Endodermal cell (in vitro differentiated cells): Measurements from ENCODE around the gene FGFBP1. TPM values are rescaled to one million over a fixed set of nuclear protein-coding genes. Genes with fewer than 3 reads are reported as not detected.
A peak's percentile ranks its signal among the peaks of the same experiment; 100 is the strongest.

Experiments
- DNase-seq: peaks from one replicate; pipeline ENCODE4 v3.0.0-alpha.2; 2017
- H3K27ac ChIP-seq: 2 replicates; pipeline ENCODE4 v1.5.1; 2013; ENCODE audit warnings: mild to moderate bottlenecking, low read depth, low read length, moderate library complexity
- H3K27me3 ChIP-seq: 2 replicates; pipeline ENCODE4 v1.6.1; 2013; ENCODE audit warnings: mild to moderate bottlenecking, low read length, moderate library complexity; ENCODE audit not compliant: insufficient read depth, control insufficient read depth, poor library complexity, severe bottlenecking
- H3K36me3 ChIP-seq: 2 replicates; pipeline ENCODE4 v1.7.0; 2013; ENCODE audit warnings: mild to moderate bottlenecking, low read length, moderate library complexity; ENCODE audit not compliant: control insufficient read depth, insufficient read depth
- H3K4me1 ChIP-seq: one replicate; pipeline ENCODE4 v1.7.0; 2013; ENCODE audit warnings: low read length; ENCODE audit not compliant: control insufficient read depth, insufficient read depth
- H3K4me3 ChIP-seq: 2 replicates; pipeline ENCODE4 v1.5.1; 2013; ENCODE audit warnings: mild to moderate bottlenecking, low read length, moderate library complexity
- H3K9ac ChIP-seq: 2 replicates; pipeline ENCODE4 v1.6.1; 2013; ENCODE audit warnings: mild to moderate bottlenecking, low read length, moderate library complexity; ENCODE audit not compliant: poor library complexity, severe bottlenecking; ENCODE audit errors: extremely low read depth
- H3K9me3 ChIP-seq: 2 replicates; pipeline ENCODE4 v1.6.1; 2013; ENCODE audit warnings: mild to moderate bottlenecking, low read length, moderate library complexity; ENCODE audit not compliant: control insufficient read depth
- H3K27ac Mint-ChIP-seq: 2 replicates; pipeline ENCODE4 v1.8.0; 2020; ENCODE audit warnings: mixed read lengths
- H3K27me3 Mint-ChIP-seq: 2 replicates; pipeline ENCODE4 v1.8.0; 2021; ENCODE audit warnings: mild to moderate bottlenecking, mixed read lengths; ENCODE audit not compliant: insufficient read depth
- H3K36me3 Mint-ChIP-seq: 2 replicates; pipeline ENCODE4 v1.8.0; 2020; ENCODE audit warnings: low read depth, mixed read lengths
- H3K4me1 Mint-ChIP-seq: 2 replicates; pipeline ENCODE4 v1.8.0; 2020; ENCODE audit warnings: mixed read lengths
- H3K4me3 Mint-ChIP-seq: 2 replicates; pipeline ENCODE4 v1.8.0; 2020; ENCODE audit warnings: mild to moderate bottlenecking, moderate library complexity, mixed read lengths
- H3K9me3 Mint-ChIP-seq: 2 replicates; pipeline ENCODE4 v1.8.0; 2020; ENCODE audit warnings: mild to moderate bottlenecking, mixed read lengths
- WGBS, 2 experiments: methylation state at CpG; one replicate each; pipeline versions ENCODE4 v1.1.5 to v1.1.7; 2013; ENCODE audit warnings: missing lambda C conversion rate in 2 of 2, mixed read lengths in 1 of 2; ENCODE audit not compliant: insufficient coverage in 1 of 2, insufficient read length in 1 of 2; 5-methylcytosine and 5-hydroxymethylcytosine counted together
- total RNA-seq, 2 donors: library from RNA; stranded (reverse); fragmentation: NEBNext Ultra II Directional in 1 of 2; extraction: Animal tissue kit (Norgen Biotek cat#: 25700) in 1 of 2; gene quantifications; 2 replicates in 1 of 2; 3 replicates in 1 of 2; pipeline ENCODE4 v1.2.1, GENCODE V29; 2021
- TF ChIP-seq, protein P1 (sequence below): fragments of 200-600 bp; sonication (generic); conservative IDR thresholded peaks from 2 replicates; pipeline ENCODE4 v1.5.0; 2021; ENCODE audit warnings: antibody characterized with exemption, mild to moderate bottlenecking

FGFBP1 gene
- total RNA-seq, 2 donors from 2014 or later = not detected

DNA sequence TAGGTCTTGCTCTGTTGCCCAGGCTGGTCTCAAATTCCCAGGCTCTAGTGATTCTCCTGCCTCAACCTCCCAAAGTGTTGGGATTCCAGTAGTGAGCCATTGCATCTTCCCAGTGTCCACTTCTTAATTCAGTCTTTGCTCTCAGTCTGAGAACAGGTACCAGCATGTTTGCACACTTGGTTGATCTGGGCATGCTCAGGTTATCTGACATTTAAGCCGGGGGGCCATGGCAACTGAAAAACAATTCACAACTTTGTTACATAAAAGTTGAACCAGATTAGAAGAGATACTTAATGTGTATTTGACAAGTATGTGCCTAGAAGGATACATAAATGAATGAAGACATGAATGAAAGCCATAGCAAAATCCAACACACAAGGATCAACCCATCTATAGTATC is 39.0 kb downstream of the FGFBP1 start:
- H3K27ac ChIP-seq = no peak overlapping the region
- DNase-seq = no peak
- H3K9ac ChIP-seq = no peak overlapping the region
- no peaks in the 10 kb centered on the region for H3K9me3 ChIP-seq
- Mint-ChIP-seq H3K4me3 (no peak overlapping the region), H3K9me3 (peaks cover 7% of the 10 kb centered on the region), H3K27ac (no peak overlapping the region), H3K27me3 (peaks cover 7% of the 10 kb centered on the region), H3K36me3 (peaks cover 2% of the 10 kb centered on the region), H3K4me1 (no peaks in the 10 kb centered on the region)
- H3K27me3 ChIP-seq = no peaks in the 10 kb centered on the region
- 92% methylated on average over 1 of the region's 1 CpG; no CpG with 5 or more reads in 1 of the 2 experiments for WGBS, 2 experiments
- TF ChIP-seq, protein P1, sequence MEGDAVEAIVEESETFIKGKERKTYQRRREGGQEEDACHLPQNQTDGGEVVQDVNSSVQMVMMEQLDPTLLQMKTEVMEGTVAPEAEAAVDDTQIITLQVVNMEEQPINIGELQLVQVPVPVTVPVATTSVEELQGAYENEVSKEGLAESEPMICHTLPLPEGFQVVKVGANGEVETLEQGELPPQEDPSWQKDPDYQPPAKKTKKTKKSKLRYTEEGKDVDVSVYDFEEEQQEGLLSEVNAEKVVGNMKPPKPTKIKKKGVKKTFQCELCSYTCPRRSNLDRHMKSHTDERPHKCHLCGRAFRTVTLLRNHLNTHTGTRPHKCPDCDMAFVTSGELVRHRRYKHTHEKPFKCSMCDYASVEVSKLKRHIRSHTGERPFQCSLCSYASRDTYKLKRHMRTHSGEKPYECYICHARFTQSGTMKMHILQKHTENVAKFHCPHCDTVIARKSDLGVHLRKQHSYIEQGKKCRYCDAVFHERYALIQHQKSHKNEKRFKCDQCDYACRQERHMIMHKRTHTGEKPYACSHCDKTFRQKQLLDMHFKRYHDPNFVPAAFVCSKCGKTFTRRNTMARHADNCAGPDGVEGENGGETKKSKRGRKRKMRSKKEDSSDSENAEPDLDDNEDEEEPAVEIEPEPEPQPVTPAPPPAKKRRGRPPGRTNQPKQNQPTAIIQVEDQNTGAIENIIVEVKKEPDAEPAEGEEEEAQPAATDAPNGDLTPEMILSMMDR = no peak
- H3K4me3 ChIP-seq = no peak overlapping the region
- H3K4me1 ChIP-seq = no peaks in the 10 kb centered on the region
- H3K36me3 ChIP-seq = no peaks in the 10 kb centered on the region

GRCh38 chr4:15898902-15899301 is 39.6 kb downstream of the FGFBP1 start:
- Mint-ChIP-seq H3K27me3 (peaks cover 2% of the 10 kb centered on the region), H3K4me3 (no peak overlapping the region), H3K4me1 (no peaks in the 10 kb centered on the region), H3K27ac (no peak overlapping the region), H3K36me3 (no peaks in the 10 kb centered on the region), H3K9me3 (peaks cover 2% of the 10 kb centered on the region)
- no peak overlapping the region for H3K27ac ChIP-seq
- H3K4me3 ChIP-seq = no peak overlapping the region
- no peak overlapping the region for H3K9ac ChIP-seq
- no peak for DNase-seq
- no peaks in the 10 kb centered on the region for H3K4me1 ChIP-seq
- TF ChIP-seq, protein P1 = no peak
- no peaks in the 10 kb centered on the region for H3K9me3 ChIP-seq
- H3K27me3 ChIP-seq = no peaks in the 10 kb centered on the region
- no peaks in the 10 kb centered on the region for H3K36me3 ChIP-seq

DNA sequence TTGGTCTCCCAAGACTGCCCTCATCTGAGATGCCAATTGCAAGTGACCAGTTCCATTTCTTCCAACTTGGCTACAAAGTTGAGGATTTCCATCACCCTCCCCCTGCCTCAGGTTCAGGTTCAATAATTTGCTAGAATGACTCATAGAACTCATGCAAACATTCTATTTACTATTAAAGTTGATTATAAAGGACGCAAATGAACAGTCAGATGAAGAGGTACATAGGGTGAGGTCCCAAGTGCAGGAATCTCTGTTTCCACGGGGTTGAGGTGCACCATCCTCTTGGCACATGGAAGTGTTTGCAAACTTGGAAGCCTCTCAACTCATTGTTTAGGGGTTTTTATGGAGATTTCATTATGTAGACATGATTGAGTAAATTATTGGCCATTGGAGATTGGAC is 41.0 kb downstream of the FGFBP1 start:
- Histone ChIP-seq H3K27me3 (no peaks in the 10 kb centered on the region), H3K9ac (no peak overlapping the region), H3K9me3 (no peaks in the 10 kb centered on the region), H3K4me3 (no peak overlapping the region), H3K4me1 (no peaks in the 10 kb centered on the region), H3K36me3 (no peaks in the 10 kb centered on the region), H3K27ac (no peak overlapping the region)
- Mint-ChIP-seq H3K9me3 (no peaks in the 10 kb centered on the region), H3K4me1 (no peaks in the 10 kb centered on the region), H3K27ac (no peak overlapping the region), H3K36me3 (no peaks in the 10 kb centered on the region), H3K27me3 (peaks cover 2% of the 10 kb centered on the region), H3K4me3 (no peak overlapping the region)
- 83 to 94% methylated on average over 1 to 2 of the region's 2 CpGs for WGBS, 2 experiments
- DNase-seq = peak; percentile 7
- TF ChIP-seq, protein P1 = no peak
